Measurements from ENCODE around the gene HYDIN. TPM values are rescaled to one million over a fixed set of nuclear protein-coding genes. Genes with fewer than 3 reads are reported as not detected.

The HYDIN gene
- total RNA-seq, 1 donor from 2014 or later, result 4.0 TPM

GRCh38 chr16:70774261-70774660, 456.3 kb downstream of the HYDIN start:
- Histone ChIP-seq H3K4me3 (ENCODE audit: low read depth, low read length) (no peak overlapping the region), H3K36me3 (ENCODE audit: control insufficient read depth, insufficient read depth, low read length) (peaks cover 3% of the 10 kb centered on the region), H3K27me3 (ENCODE audit: control insufficient read depth, insufficient read depth, low read length) (no peaks in the 10 kb centered on the region)
- no peak for TF ChIP-seq CTCF (IDR thresholded peaks at IDR 0.05; ENCODE audit: insufficient read depth, low read length, poor library complexity, severe bottlenecking)
- DNase-seq (ENCODE audit: low read depth), result no peak

DNA sequence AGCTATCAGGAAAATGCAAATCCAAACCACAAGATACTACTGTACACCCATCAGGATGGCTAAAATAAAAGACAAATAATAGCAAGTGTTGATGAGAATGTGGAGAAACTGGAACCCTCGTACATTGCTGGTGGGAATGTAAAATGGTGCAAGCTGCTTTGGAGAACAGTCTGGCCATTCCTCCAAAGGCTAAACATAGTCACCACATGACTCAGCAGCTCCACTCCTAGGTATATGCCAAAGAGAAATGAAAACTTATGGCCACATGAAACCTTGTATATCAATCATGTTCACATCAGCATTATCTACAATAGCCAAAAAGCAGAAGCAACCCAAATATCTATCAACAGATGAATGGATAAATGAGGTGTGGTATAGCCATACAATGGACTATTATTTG, 458.0 kb downstream of the HYDIN start:
- Histone ChIP-seq H3K4me3 (ENCODE audit: low read depth, low read length) (no peak overlapping the region), H3K27me3 (ENCODE audit: control insufficient read depth, insufficient read depth, low read length) (no peaks in the 10 kb centered on the region), H3K36me3 (ENCODE audit: control insufficient read depth, insufficient read depth, low read length) (peaks cover 1% of the 10 kb centered on the region)
- no peak for DNase-seq (ENCODE audit: low read depth)
- TF ChIP-seq CTCF (IDR thresholded peaks at IDR 0.05; ENCODE audit: insufficient read depth, low read length, poor library complexity, severe bottlenecking), result no peak

GRCh38 chr16:70770626-70771552, 459.6 kb downstream of the HYDIN start:
- TF ChIP-seq CTCF (IDR thresholded peaks at IDR 0.05; ENCODE audit: insufficient read depth, low read length, poor library complexity, severe bottlenecking), result peak; percentile 96
- H3K27me3 ChIP-seq (ENCODE audit: control insufficient read depth, insufficient read depth, low read length), result no peaks in the 10 kb centered on the region
- H3K36me3 ChIP-seq (ENCODE audit: control insufficient read depth, insufficient read depth, low read length), result peaks cover 1% of the 10 kb centered on the region
- no peak for DNase-seq (ENCODE audit: low read depth)
- H3K4me3 ChIP-seq (ENCODE audit: low read depth, low read length), result no peak overlapping the region

GRCh38 chr16:70770291-70770625, 460.3 kb downstream of the HYDIN start:
- no peak for TF ChIP-seq CTCF (IDR thresholded peaks at IDR 0.05; ENCODE audit: insufficient read depth, low read length, poor library complexity, severe bottlenecking)
- no peak overlapping the region for H3K4me3 ChIP-seq (ENCODE audit: low read depth, low read length)
- H3K27me3 ChIP-seq (ENCODE audit: control insufficient read depth, insufficient read depth, low read length), result no peaks in the 10 kb centered on the region
- H3K36me3 ChIP-seq (ENCODE audit: control insufficient read depth, insufficient read depth, low read length), result peaks cover 1% of the 10 kb centered on the region
- no peak for DNase-seq (ENCODE audit: low read depth)

DNA sequence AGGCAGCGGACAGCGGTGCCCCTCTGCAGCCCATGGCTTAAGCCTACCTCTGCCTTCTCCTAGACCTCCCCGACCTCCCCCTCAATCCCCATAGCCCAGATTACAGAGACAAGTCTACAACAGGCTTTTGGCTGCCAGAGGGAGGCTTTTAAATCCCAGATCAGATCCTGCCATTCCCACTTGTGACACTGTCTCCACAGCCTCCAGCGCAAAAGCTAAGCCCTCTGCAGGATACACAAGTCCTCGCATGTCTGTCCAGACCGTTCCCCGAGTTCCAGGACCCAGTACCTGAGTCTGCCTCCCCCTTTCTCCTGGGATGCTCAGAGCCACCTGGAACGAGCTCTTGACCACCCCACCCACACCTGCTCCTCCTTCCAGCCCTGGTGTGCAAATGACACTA, 460.8 kb downstream of the HYDIN start:
- DNase-seq (ENCODE audit: low read depth), result no peak
- TF ChIP-seq CTCF (IDR thresholded peaks at IDR 0.05; ENCODE audit: insufficient read depth, low read length, poor library complexity, severe bottlenecking), result no peak
- H3K4me3 ChIP-seq (ENCODE audit: low read depth, low read length), result no peak overlapping the region
- H3K36me3 ChIP-seq (ENCODE audit: control insufficient read depth, insufficient read depth, low read length), result peaks cover 1% of the 10 kb centered on the region
- H3K27me3 ChIP-seq (ENCODE audit: control insufficient read depth, insufficient read depth, low read length), result no peaks in the 10 kb centered on the region

DNA sequence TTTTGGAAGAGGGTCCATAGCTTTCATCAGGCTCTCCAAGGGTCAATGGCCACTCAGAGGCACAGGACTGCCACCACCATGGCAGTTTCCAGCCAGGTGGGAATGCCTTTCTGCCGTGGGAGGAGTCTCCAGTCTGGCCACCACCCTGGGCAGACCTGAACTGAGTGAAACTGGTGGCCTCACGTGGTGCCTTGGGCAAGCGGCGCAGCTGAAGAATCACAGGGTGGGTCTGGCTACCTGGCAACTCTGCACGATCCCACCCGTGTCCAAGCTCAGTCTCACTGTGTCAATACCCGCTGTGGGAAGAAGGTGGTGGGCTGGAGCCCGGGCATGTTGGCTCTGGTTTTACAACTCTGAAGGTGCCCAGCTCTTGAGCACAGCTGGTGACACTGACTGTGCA, 461.4 kb downstream of the HYDIN start:
- H3K4me3 ChIP-seq (ENCODE audit: low read depth, low read length), result no peak overlapping the region
- H3K27me3 ChIP-seq (ENCODE audit: control insufficient read depth, insufficient read depth, low read length), result no peaks in the 10 kb centered on the region
- peaks cover 1% of the 10 kb centered on the region for H3K36me3 ChIP-seq (ENCODE audit: control insufficient read depth, insufficient read depth, low read length)
- TF ChIP-seq CTCF (IDR thresholded peaks at IDR 0.05; ENCODE audit: insufficient read depth, low read length, poor library complexity, severe bottlenecking), result no peak
- DNase-seq (ENCODE audit: low read depth), result no peak
